MCF 10A (cell line): Measurements from ENCODE around the gene NEU2. TPM values are rescaled to one million over a fixed set of nuclear protein-coding genes. Genes with fewer than 3 reads are reported as not detected.

Experiments used
- BruUV-seq: library from RNA; stranded (reverse); fragments of 400-500 nt; replicated peaks from 2 replicates; lab custom pipeline; 2021; lab: Mats Ljungman, UMichigan
- CTCF ChIA-PET: fragments of 300-600 bp; sonication (Branson Sonifier 250); formaldehyde crosslinking; extraction: SDS; loops from one replicate; lab custom pipeline; 2021; ENCODE audit warnings: antibody characterized with exemption, inconsistent platforms; lab: Yijun Ruan, JAX
- POLR2A ChIA-PET: fragments of 300-600, 350-650 bp; sonication (Branson Sonifier 250); formaldehyde crosslinking; extraction: SDS; loops from one replicate; lab custom pipeline; 2020; ENCODE audit warnings: antibody characterized with exemption, inconsistent platforms; lab: Yijun Ruan, JAX
- DNase-seq: peaks from one replicate; pipeline ENCODE4 v3.0.0-alpha.2; 2018; ENCODE audit not compliant: unreplicated experiment
- H3K27ac Mint-ChIP-seq: one replicate; pipeline ENCODE4 v1.8.0; 2022; ENCODE audit warnings: mild to moderate bottlenecking, low read depth, mixed read lengths; ENCODE audit not compliant: unreplicated experiment
- H3K27me3 Mint-ChIP-seq: one replicate; pipeline ENCODE4 v1.8.0; 2022; ENCODE audit warnings: mixed read lengths; ENCODE audit not compliant: insufficient read depth, unreplicated experiment
- H3K36me3 Mint-ChIP-seq: one replicate; pipeline ENCODE4 v1.8.0; 2022; ENCODE audit warnings: mild to moderate bottlenecking, moderate library complexity, mixed read lengths; ENCODE audit not compliant: insufficient read depth, unreplicated experiment
- H3K4me1 Mint-ChIP-seq: one replicate; pipeline ENCODE4 v1.8.0; 2022; ENCODE audit warnings: mixed read lengths; ENCODE audit not compliant: insufficient read depth, unreplicated experiment
- H3K4me3 Mint-ChIP-seq: one replicate; pipeline ENCODE4 v1.8.0; 2022; ENCODE audit warnings: mild to moderate bottlenecking, moderate library complexity, mixed read lengths; ENCODE audit not compliant: unreplicated experiment
- H3K9me3 Mint-ChIP-seq: one replicate; pipeline ENCODE4 v1.8.0; 2022; ENCODE audit warnings: mixed read lengths; ENCODE audit not compliant: unreplicated experiment
- intact Hi-C: fragments of 100-400 bp; cut with micrococcal nuclease; formaldehyde crosslinking; loops from 2 replicates; pipeline ENCODE4 v1.14.1; 2022
- total RNA-seq: library from RNA; stranded (reverse); gene quantifications from 2 replicates; pipeline ENCODE4 v1.2.3, GENCODE V29; 2022
- TF ChIP-seq, protein P1 (sequence below): fragments of 200-600 bp; IDR thresholded peaks from one replicate; pipeline ENCODE4 v1.8.0; 2022; ENCODE audit warnings: antibody characterized with exemption, mild to moderate bottlenecking; ENCODE audit not compliant: unreplicated experiment

NEU2 gene
- total RNA-seq, 1 experiment from 2014 or later: not detected

DNA sequence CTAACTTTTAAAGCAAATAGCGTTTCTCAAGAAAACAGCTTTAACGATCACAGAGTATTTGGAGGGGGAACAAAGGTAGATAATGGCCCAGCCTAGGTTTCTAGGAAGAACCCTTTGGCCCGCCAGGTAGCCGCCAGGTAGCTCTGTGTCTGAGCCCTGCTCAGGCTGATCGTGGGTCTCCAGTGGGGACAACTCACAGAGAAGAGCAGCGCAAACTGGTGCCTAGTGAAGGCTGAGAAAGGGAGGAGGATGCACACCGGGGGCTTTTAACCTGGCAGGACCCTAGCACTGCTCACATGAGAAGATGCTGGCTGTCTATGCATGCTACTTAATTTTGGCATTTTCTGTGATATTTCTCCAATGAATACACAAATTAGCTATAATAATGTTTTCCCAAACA, 25.2 kb upstream of the NEU2 start:
- no peak overlapping the region for H3K27ac Mint-ChIP-seq
- no peaks in the 10 kb centered on the region for H3K36me3 Mint-ChIP-seq
- no TSS peak for BruUV-seq
- no peaks in the 10 kb centered on the region for H3K4me1 Mint-ChIP-seq
- CTCF ChIA-PET: no interaction called here
- DNase-seq: no peak
- intact Hi-C loops: no loop called here
- no peaks in the 10 kb centered on the region for H3K27me3 Mint-ChIP-seq
- POLR2A ChIA-PET: no interaction called here
- H3K4me3 Mint-ChIP-seq: no peak overlapping the region
- H3K9me3 Mint-ChIP-seq: no peaks in the 10 kb centered on the region
- TF ChIP-seq, protein P1, sequence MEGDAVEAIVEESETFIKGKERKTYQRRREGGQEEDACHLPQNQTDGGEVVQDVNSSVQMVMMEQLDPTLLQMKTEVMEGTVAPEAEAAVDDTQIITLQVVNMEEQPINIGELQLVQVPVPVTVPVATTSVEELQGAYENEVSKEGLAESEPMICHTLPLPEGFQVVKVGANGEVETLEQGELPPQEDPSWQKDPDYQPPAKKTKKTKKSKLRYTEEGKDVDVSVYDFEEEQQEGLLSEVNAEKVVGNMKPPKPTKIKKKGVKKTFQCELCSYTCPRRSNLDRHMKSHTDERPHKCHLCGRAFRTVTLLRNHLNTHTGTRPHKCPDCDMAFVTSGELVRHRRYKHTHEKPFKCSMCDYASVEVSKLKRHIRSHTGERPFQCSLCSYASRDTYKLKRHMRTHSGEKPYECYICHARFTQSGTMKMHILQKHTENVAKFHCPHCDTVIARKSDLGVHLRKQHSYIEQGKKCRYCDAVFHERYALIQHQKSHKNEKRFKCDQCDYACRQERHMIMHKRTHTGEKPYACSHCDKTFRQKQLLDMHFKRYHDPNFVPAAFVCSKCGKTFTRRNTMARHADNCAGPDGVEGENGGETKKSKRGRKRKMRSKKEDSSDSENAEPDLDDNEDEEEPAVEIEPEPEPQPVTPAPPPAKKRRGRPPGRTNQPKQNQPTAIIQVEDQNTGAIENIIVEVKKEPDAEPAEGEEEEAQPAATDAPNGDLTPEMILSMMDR: no peak

GRCh38 chr2:233007739-233008138, 24.7 kb upstream of the NEU2 start:
- intact Hi-C loops: no loop called here
- Mint-ChIP-seq H3K4me1 (no peaks in the 10 kb centered on the region), H3K27ac (no peak overlapping the region), H3K4me3 (no peak overlapping the region), H3K27me3 (no peaks in the 10 kb centered on the region), H3K36me3 (no peaks in the 10 kb centered on the region), H3K9me3 (no peaks in the 10 kb centered on the region)
- no TSS peak for BruUV-seq
- POLR2A ChIA-PET: no interaction called here
- TF ChIP-seq, protein P1: no peak
- no peak for DNase-seq
- CTCF ChIA-PET: no interaction called here

GRCh38 chr2:233009661-233010060, 22.8 kb upstream of the NEU2 start:
- TF ChIP-seq, protein P1: no peak
- no peak overlapping the region for H3K4me3 Mint-ChIP-seq
- H3K4me1 Mint-ChIP-seq: no peaks in the 10 kb centered on the region
- intact Hi-C loops: no loop called here
- H3K9me3 Mint-ChIP-seq: peaks cover 2% of the 10 kb centered on the region
- H3K36me3 Mint-ChIP-seq: no peaks in the 10 kb centered on the region
- BruUV-seq: no TSS peak
- ChIA-PET POLR2A (interaction anchor here (0.5 kb wide), 1 partner anchor 303 kb away, joined by 3 read pairs; no protein-coding TSS in a partner anchor), CTCF (no interaction called here)
- H3K27ac Mint-ChIP-seq: no peak overlapping the region
- no peaks in the 10 kb centered on the region for H3K27me3 Mint-ChIP-seq
- no peak for DNase-seq

GRCh38 chr2:233010569-233011267, 21.8 kb upstream of the NEU2 start:
- Mint-ChIP-seq H3K27ac (no peak overlapping the region), H3K27me3 (no peaks in the 10 kb centered on the region), H3K4me3 (no peak overlapping the region), H3K36me3 (no peaks in the 10 kb centered on the region), H3K4me1 (no peaks in the 10 kb centered on the region), H3K9me3 (peaks cover 13% of the 10 kb centered on the region)
- intact Hi-C loops: no loop called here
- DNase-seq: no peak
- no TSS peak for BruUV-seq
- POLR2A ChIA-PET: no interaction called here
- TF ChIP-seq, protein P1: no peak
- CTCF ChIA-PET: no interaction called here
